ENCODE results near the gene TASP1.
A peak's percentile ranks its signal among the peaks of the same experiment; 100 is the strongest.
"Not testable (repeated sequence)": the region's sequence is repeated elsewhere in the genome, so short reads cannot be mapped to it uniquely, and the experiment has no call there.

Gene TASP1

DNA sequence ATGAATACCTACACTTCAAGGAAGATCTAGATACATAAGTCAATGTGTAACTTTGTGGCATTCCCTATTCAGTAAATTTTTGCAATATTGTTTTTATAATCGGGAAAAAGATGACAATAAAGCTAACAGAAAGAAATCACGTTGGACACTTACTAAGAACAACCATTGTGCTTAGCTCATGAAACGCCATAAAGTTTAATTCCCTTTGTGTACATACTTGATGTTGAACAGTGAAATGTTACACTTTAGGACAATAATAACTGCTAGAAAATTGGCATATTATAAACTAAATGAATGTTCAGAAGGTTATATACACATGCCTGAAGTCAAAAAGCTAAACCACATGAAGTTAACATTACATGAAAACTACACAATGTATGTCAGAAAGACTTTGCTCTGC lies 153.2 kb downstream of the TASP1 start:
- DNase-seq: no peak

DNA sequence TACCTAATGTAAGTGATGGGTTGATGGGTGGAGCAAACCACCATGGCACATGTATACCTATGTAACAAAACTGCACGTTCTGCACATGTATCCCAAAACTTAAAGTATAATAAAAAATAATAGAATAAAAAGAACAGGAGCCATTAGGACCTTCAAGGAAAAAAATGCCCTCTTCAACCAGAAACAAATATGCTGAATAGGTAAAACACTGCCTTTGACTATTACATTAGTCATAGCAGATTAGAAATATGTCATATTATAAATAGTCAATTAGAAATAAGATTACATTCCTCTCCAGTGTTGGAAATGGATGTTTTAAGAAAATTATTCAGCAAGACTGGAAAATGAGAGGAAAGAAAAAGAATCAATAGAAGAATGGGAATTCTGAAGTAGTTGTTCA lies 153.7 kb downstream of the TASP1 start:
- DNase-seq: not testable (repeated sequence)

DNA sequence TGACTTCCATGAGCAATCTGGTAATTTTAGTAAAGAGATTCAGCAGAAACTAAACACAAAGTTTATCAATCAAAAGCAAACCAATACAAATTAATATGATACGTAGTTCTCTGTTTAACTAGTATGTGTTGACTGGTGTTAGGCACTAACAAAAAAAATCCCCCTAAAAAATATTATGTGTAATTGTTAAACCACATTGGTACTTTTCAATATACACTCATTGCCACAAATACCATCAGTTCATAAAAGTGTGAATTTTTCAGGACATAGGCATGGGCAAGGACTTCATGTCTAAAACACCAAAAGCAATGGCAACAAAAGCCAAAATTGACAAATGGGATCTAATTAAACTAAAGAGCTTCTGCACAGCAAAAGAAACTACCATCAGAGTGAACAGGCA lies 155.3 kb downstream of the TASP1 start:
- not testable (repeated sequence) for DNase-seq

DNA sequence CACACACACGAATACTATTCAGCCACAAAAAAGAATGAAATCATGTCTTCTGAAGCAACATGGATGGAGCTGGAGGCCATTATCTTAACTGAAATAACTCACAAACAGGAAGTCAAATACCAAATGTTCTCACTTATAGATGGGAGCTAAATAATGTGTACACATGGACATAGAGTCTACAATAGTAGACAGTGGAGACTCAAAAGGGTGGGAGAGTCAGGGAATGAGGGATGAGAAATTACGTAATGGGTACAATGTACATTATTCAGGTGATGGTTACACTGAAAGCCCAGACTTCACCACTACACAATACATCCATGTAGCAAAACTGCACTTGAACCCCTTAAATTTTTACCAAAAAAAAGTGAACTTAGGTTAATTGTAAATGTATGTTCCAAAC lies 160.4 kb downstream of the TASP1 start:
- no peak for DNase-seq

- DNase-seq: no peak
Measured at GRCh38 chr20:13474467-13474866, 164.3 kb downstream of the TASP1 start.

- no peak for DNase-seq
Measured at GRCh38 chr20:13469262-13469661, 169.5 kb downstream of the TASP1 start.

GRCh38 chr20:13468166-13468565 lies 170.6 kb downstream of the TASP1 start:
- DNase-seq: no peak

- no peak for DNase-seq
Measured at GRCh38 chr20:13464702-13465101, 174.0 kb downstream of the TASP1 start.

DNA sequence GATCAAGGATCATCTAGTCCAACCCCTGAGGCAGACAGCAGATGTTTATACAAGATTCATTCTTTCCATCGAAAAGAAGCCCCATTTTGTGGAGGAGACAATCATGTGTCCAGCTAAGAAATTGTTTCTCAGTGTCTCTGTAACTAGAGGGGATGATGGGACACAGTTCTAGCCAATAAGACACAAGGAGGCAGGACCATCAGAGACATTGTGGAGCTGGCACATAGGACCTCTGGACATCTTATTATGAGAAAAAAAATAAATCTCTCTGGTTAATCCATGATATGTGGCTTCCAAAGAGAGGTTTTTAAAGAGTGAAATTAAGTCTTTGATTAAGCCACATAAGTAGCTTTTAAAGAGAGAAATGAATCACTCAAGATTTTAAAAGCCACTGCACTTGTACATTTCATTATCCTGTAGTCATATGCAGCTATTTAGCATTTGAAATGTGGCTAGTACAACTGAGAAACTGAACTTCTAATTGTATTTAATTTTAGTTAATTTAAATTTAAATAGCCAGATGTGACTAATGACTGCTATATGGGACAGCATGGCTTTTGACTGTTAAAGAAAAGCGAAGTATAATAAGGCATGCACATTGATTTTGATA lies 176.8 kb downstream of the TASP1 start:
- DNase-seq: no peak

DNA sequence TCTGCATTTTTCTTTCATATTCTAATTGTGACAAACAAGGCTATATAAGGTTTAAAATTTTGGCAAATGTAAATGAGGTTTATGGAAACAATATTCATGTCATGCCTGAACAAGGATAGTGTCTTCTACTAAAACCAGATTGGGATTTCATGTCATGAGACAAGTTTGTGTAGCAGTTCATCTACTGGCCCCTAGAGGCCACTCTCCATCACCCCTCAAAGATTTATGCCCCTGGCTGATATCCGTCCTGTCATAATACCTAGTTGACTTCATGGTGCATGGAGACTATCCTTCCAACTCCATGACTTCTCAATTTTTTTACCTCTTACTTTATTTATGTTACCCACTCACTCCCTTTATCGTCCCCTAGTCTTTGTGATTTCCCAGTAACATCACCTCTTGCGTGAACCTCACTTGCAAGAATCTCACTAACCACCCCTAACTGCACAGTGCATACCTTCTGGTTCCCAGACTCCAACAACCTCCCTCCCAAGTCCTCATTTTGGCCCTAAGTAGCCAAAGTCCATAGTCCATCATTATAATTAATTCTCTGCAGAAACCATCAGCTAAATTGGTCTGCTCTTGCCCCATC lies 179.8 kb downstream of the TASP1 start:
- peak; percentile 28 for DNase-seq

DNA sequence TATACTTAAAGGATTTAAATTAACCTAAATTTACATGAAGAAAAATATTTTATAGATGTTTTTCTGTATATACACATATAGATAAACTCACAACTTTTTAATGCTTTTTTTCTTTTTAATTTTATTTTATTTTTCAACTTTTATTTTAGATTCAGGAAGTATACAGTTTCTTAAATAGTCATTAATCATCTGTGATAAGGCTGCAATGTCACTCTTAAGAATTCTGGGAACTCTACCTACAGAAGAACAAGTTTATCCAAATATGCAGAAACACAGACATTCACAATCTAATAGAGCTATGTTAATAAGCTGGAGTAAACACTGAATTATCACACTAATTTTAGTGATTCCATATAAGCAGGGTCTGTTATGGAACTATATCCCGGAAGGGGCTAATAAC lies 181.2 kb downstream of the TASP1 start:
- DNase-seq: no peak

GRCh38 chr20:13455713-13456112 lies 183.0 kb downstream of the TASP1 start:
- DNase-seq: no peak

GRCh38 chr20:13453367-13453766 lies 185.4 kb downstream of the TASP1 start:
- DNase-seq: no peak

DNA sequence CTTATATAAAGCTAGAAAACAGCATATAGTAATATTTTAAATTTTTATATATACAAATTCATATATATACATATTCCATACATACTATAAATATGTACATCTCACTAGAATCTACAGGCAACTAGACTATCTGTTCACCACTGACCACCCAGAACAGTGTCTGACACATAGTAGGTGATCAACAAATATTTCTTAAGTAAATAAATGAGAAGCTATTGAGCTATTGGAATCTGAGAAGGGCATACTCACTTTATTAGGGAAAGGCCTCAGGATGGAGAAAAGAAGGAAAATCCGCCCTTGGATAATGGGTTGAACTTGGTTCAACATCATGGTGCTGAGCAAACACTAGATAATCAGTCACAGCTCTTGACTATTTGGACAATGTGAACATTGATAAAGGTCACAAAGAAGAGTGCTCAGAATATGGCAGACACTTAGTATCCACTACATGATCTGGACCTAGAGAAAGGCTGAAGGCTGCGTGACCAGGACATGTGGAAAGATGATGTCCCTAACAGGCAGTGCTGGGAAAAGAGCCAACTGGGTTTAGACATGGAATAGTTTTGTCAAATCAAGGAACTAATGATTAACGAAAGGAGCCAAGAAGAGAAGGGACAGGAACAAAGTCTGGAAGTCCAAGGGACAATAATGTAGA lies 186.1 kb downstream of the TASP1 start:
- no peak for DNase-seq

GRCh38 chr20:13449868-13450434 lies 188.8 kb downstream of the TASP1 start:
- DNase-seq: no peak

DNA sequence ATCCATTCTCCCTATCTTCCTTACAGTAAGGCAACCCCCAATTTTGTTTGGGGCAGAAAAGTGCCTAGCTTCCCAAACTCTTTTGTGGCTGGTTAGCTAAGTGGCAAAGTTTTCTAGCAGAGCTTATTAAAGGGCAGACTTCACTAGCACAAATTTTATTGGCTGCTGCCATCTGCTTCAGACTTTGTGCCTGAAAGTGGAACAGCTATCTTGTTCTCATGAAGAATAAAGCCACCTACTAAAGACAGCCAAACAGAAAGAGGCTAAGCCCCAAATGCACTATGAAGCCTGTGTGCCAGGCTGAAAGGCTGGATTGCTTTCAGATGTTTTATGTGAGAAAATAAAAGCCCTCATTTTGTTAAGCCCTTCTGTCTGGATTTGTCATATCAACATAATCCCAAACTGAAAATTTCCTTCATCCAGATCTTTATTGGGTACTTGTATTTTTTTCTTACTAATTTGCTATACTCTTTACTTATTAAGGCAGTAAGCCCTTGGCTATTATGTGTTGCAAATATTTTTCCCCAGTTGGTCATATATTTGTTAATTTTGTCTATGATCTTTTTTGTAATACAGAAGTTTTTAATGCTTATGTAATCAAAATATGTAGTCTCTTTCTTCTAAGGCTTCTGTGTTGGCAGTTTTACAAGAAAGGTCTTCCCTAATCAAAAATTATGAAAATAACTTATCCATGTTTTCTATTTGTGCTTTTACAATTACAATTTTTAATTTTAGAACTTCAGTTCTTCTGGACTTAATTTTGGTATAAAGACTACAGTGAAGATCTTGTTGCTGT lies 191.1 kb downstream of the TASP1 start:
- no peak for DNase-seq

GRCh38 chr20:13443690-13444089 lies 195.0 kb downstream of the TASP1 start:
- DNase-seq: no peak

DNA sequence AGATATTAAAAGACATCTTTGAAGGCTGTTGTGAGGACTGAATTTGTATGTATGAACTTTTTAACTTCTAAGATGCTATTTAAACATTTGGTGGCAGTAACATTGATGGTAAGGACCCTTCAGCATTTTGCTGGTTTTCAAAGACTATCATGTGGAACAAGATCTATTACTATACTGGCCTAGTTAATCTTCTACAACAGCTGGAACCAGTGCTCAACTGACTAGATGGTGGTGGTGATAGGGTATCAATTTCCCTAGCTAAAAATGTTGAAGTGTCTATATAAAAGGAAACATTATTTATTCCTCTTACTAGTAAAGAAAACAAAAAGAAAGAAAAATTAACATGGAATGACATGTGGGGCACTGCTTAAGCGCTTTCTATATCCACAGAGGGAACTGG lies 195.7 kb downstream of the TASP1 start:
- no peak for DNase-seq

DNA sequence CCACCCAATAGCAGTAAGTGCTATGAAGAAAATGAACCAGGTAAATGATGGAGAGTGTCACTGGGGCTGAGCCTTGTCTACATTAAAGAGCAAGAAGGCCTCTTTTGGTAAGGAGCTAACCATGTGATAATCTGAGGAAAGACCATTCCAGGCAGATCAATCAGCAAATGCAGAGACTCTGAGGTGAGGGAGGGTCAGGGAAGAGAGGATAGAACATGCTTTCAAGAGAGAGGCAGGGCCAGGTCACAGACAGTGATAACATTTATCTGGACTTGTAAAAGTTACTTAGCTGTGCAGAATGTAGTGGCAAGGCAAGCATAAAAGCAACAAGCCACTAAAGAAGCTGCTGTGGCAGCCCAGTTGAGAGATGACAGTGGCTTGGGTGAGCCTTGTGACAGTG lies 197.3 kb downstream of the TASP1 start:
- DNase-seq: no peak

DNA sequence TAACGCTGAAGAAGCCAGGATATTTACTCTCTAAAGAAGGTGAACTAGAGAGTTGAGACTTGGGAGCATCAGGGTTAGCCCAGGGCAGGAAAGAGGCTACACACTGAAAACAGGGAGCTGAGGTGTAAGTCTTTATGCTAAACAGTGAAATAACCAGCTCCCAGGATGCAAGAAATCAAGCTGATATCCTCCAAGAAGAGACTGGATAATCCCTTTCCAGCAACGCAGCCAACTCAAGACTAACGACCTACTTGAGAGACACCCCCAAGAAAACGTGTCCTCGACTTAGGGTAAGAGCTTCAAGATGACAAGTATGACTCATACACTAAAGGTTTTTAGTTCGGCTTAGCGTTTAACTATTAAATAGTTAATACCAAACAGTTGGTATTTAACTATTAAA lies 202.2 kb downstream of the TASP1 start:
- DNase-seq: no peak

- DNase-seq: no peak
Measured at GRCh38 chr20:13432126-13432525, 206.6 kb downstream of the TASP1 start.

- DNase-seq: no peak
Measured at GRCh38 chr20:13430346-13431002, 208.3 kb downstream of the TASP1 start.

GRCh38 chr20:13428684-13429083 lies 210.0 kb downstream of the TASP1 start:
- DNase-seq: no peak
